Nephron (organoid): ENCODE data around the gene PDPN.

Experiments used
- H3K27ac Mint-ChIP-seq, 3 experiments: 2 replicates each; pipeline ENCODE4 v1.8.0; 2020; ENCODE audit warnings: mixed read lengths in 3 of 3, mild to moderate bottlenecking in 2 of 3, moderate library complexity in 1 of 3
- H3K27me3 Mint-ChIP-seq: 2 replicates; pipeline ENCODE4 v1.8.0; 2021; ENCODE audit warnings: low read depth, mild to moderate bottlenecking, moderate library complexity, mixed read lengths
- H3K36me3 Mint-ChIP-seq: 2 replicates; pipeline ENCODE4 v1.8.0; 2020; ENCODE audit warnings: low read depth, mixed read lengths
- H3K4me1 Mint-ChIP-seq: 2 replicates; pipeline ENCODE4 v1.8.0; 2020; ENCODE audit warnings: mixed read lengths
- H3K4me3 Mint-ChIP-seq, 3 experiments: 2 replicates each; pipeline ENCODE4 v1.8.0; 2020; ENCODE audit warnings: mild to moderate bottlenecking in 3 of 3, mixed read lengths in 3 of 3, moderate library complexity in 2 of 3
- H3K9me3 Mint-ChIP-seq: 2 replicates; pipeline ENCODE4 v1.8.0; 2020; ENCODE audit warnings: mixed read lengths
- TF ChIP-seq, protein P1 (sequence below), 3 experiments: fragments of 200-600 bp; sonication (generic); IDR thresholded peaks; one replicate each; pipeline ENCODE4 v1.5.0; 2021; ENCODE audit warnings: antibody characterized with exemption in 3 of 3; ENCODE audit not compliant: unreplicated experiment in 3 of 3

The PDPN gene, protein sequence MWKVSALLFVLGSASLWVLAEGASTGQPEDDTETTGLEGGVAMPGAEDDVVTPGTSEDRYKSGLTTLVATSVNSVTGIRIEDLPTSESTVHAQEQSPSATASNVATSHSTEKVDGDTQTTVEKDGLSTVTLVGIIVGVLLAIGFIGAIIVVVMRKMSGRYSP

DNA sequence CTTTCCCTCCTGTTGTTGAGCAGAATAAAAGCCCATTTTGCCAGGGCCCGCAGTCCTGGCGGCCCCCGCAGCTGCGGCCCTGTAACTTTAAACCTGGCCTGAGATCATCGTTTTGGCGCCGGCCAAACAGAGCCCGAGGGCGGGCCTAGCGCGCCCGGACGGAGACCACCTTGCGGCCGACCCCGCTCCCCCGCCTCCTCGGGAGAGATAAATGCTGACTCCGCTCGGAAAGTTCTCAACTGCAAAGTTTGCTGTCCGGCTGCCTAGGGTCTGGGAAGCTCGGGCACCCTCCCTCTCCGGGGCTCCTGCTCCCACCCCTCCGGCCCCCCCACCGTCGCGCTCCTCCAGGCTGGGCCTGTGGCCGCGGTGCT, at the start of gene PDPN:
Gene PDPN (plus strand): TSS at position 238 of the 371 bp plus-strand sequence. CDS start 202 bp downstream, outside the sequence.
- peaks cover 41% of the 10 kb centered on the region for H3K4me1 Mint-ChIP-seq
- TF ChIP-seq, protein P1, sequence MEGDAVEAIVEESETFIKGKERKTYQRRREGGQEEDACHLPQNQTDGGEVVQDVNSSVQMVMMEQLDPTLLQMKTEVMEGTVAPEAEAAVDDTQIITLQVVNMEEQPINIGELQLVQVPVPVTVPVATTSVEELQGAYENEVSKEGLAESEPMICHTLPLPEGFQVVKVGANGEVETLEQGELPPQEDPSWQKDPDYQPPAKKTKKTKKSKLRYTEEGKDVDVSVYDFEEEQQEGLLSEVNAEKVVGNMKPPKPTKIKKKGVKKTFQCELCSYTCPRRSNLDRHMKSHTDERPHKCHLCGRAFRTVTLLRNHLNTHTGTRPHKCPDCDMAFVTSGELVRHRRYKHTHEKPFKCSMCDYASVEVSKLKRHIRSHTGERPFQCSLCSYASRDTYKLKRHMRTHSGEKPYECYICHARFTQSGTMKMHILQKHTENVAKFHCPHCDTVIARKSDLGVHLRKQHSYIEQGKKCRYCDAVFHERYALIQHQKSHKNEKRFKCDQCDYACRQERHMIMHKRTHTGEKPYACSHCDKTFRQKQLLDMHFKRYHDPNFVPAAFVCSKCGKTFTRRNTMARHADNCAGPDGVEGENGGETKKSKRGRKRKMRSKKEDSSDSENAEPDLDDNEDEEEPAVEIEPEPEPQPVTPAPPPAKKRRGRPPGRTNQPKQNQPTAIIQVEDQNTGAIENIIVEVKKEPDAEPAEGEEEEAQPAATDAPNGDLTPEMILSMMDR (IDR thresholded peaks at IDR 0.05; ENCODE audit: unreplicated experiment in 3 of 3) = no peak
- no peaks in the 10 kb centered on the region for H3K9me3 Mint-ChIP-seq
- H3K27me3 Mint-ChIP-seq = peaks cover 43% of the 10 kb centered on the region
- no peaks in the 10 kb centered on the region for H3K36me3 Mint-ChIP-seq
- H3K27ac Mint-ChIP-seq = peak within 1 kb of the TSS; percentile 74 to 90 (median 86)
- H3K4me3 Mint-ChIP-seq = peak within 1 kb of the TSS; percentile 89 to 92 (median 91)

DNA sequence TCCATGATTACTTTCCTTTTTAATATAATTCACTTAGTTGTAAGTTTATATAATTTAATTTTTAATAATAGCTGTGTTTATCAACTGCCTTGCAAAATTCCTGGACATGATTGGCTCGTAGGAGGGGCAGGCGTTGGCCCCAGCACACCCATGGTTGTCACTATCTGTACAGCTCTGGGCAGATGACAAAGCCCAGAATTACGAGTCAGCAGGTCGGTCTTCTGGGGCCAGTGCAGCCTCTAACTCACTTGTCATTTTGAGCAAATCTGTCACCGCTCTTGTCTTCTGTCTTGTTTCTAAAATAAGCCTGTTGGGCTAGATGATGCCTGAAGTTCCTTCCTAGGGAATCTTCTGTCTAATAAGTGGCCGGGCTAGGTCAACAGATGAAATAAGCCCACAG, 48.4 kb upstream of the PDPN start:
- no peaks in the 10 kb centered on the region for H3K4me1 Mint-ChIP-seq
- H3K27me3 Mint-ChIP-seq = peaks cover 11% of the 10 kb centered on the region
- H3K9me3 Mint-ChIP-seq = no peaks in the 10 kb centered on the region
- H3K27ac Mint-ChIP-seq = no peak overlapping the region
- TF ChIP-seq, protein P1 (IDR thresholded peaks at IDR 0.05; ENCODE audit: unreplicated experiment in 3 of 3) = no peak
- no peak overlapping the region for H3K4me3 Mint-ChIP-seq
- no peaks in the 10 kb centered on the region for H3K36me3 Mint-ChIP-seq

DNA sequence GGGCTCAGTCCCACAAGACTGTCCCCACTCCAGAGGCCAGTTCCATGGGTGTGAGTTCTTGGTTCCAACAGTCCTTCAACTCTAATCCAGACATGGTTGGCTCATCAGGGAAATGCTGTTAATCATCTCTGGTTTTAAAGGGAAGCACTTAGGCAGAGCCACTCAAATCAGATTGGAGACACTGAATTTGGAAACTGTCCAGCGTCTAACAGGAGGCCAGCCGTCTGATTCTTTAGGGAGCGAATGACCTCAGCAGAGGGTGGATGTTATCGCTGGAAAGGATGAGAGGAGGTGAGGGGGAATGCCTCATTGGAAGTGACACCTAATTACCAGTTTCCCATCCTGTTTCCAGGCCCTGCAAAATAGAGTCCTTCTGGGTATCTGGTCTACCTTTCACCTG, 47.1 kb upstream of the PDPN start:
- no peaks in the 10 kb centered on the region for H3K9me3 Mint-ChIP-seq
- H3K27me3 Mint-ChIP-seq = peaks cover 7% of the 10 kb centered on the region
- H3K27ac Mint-ChIP-seq = no peak overlapping the region
- TF ChIP-seq, protein P1 (IDR thresholded peaks at IDR 0.05; ENCODE audit: unreplicated experiment in 3 of 3) = no peak
- H3K4me1 Mint-ChIP-seq = no peaks in the 10 kb centered on the region
- no peak overlapping the region for H3K4me3 Mint-ChIP-seq
- no peaks in the 10 kb centered on the region for H3K36me3 Mint-ChIP-seq

- H3K4me3 Mint-ChIP-seq = no peak overlapping the region
- H3K4me1 Mint-ChIP-seq = peaks cover 5% of the 10 kb centered on the region
- TF ChIP-seq, protein P1 (IDR thresholded peaks at IDR 0.05; ENCODE audit: unreplicated experiment in 3 of 3) = no peak
- H3K27me3 Mint-ChIP-seq = peaks cover 11% of the 10 kb centered on the region
- H3K9me3 Mint-ChIP-seq = no peaks in the 10 kb centered on the region
- no peak overlapping the region for H3K27ac Mint-ChIP-seq
- no peaks in the 10 kb centered on the region for H3K36me3 Mint-ChIP-seq
Observed at GRCh38 chr1:13538832-13539231, 44.8 kb upstream of the PDPN start.

DNA sequence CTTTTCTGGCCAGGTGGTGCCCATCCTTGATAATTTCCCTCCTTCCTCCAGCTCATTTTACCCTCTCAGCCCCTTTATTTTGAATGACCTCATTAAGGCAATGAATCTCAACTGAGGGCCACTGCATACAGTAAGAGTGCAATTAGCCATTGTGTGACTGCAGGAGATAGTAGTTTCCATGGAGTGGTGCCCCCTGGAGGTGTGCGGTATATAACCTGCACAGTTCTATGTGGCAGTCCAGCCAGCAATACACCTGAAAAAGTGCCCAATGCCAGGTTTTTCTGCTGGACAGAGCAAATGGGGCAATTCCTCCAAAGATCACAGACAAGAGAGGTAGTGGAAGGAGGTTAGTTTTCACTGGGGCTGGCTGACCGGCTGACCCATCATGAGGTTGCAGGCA, 43.9 kb upstream of the PDPN start:
- no peak overlapping the region for H3K27ac Mint-ChIP-seq
- TF ChIP-seq, protein P1 (IDR thresholded peaks at IDR 0.05; ENCODE audit: unreplicated experiment in 3 of 3) = no peak
- H3K4me3 Mint-ChIP-seq = no peak overlapping the region
- H3K4me1 Mint-ChIP-seq = peaks cover 12% of the 10 kb centered on the region
- no peaks in the 10 kb centered on the region for H3K9me3 Mint-ChIP-seq
- H3K27me3 Mint-ChIP-seq = peaks cover 20% of the 10 kb centered on the region
- H3K36me3 Mint-ChIP-seq = no peaks in the 10 kb centered on the region

DNA sequence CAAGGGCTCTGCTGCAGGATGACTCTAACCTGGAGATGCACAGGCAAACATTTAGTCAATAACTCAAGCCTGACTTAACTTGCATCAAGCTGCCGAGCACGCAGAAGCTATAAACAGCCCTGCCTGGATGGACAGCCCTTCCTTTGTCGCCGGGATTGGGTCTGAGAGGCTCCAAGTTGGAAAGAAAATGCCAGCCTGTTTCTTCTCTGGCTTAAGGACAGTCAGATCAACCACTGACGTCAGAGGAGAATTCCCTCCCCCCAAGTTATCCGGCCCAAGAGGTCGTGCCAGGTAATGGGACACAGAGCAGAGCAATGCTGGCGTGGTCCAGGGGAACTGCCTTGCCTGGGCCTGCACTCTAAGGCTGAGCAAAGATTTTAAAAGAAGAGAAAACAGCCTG, 42.8 kb upstream of the PDPN start:
- TF ChIP-seq, protein P1 (IDR thresholded peaks at IDR 0.05; ENCODE audit: unreplicated experiment in 3 of 3) = no peak
- peaks cover 21% of the 10 kb centered on the region for H3K27me3 Mint-ChIP-seq
- peaks cover 12% of the 10 kb centered on the region for H3K4me1 Mint-ChIP-seq
- no peaks in the 10 kb centered on the region for H3K36me3 Mint-ChIP-seq
- H3K27ac Mint-ChIP-seq = no peak overlapping the region
- no peaks in the 10 kb centered on the region for H3K9me3 Mint-ChIP-seq
- H3K4me3 Mint-ChIP-seq = no peak overlapping the region
